ENCODE measurements around the gene HUS1B.

DNA sequence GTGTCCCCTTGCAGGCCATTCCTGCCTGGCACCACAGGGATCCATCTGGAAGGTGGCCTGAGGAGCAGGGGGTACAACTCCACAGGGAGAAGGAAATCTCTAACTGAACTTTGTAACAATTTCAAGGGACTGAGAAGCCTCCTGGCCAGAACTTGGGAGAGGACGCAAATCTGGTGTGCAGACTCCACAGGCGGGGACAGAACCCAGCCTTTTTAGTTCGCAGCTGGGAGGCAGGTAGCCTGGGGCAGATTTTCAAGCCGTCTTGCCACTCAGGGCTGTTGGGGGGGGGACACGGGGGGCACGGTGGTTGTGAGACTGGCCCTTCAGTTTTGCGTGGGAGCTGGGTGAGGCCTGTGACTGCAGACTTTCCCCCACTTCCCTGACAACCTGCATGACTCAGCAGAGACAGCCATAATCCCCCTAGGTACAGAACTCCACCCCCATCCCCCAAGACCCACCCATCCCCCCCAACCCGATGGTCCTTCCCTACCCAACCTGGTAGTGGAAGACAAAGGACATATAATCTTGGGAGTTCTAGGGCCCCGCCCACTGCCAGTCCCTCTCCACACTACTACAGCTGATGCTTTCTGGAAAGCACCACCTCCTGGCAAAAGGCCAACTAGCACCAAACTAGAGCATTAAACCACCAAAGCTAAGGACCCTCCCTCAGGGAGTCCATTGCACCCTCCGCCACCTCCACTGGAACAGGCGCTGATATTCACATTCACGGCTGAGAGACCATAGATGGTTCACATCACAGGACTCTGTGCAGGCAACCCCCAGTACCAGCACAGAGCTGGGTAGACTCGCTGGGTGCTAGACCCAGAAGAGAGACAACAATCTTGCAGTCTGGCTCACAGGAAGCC, 3.0 kb upstream of the HUS1B start:
- TF ChIP-seq CTCF (IDR thresholded peaks at IDR 0.05), result no peak
- TF ChIP-seq ZFX (IDR thresholded peaks at IDR 0.05; ENCODE audit: borderline replicate concordance), result no peak
